ENCODE data around the gene SULT1E1. TPM values are rescaled to one million over a fixed set of nuclear protein-coding genes. Genes with fewer than 3 reads are reported as not detected.
A peak's percentile ranks its signal among the peaks of the same experiment; 100 is the strongest.

Gene SULT1E1, protein sequence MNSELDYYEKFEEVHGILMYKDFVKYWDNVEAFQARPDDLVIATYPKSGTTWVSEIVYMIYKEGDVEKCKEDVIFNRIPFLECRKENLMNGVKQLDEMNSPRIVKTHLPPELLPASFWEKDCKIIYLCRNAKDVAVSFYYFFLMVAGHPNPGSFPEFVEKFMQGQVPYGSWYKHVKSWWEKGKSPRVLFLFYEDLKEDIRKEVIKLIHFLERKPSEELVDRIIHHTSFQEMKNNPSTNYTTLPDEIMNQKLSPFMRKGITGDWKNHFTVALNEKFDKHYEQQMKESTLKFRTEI
- polyA plus RNA-seq = not detected

DNA sequence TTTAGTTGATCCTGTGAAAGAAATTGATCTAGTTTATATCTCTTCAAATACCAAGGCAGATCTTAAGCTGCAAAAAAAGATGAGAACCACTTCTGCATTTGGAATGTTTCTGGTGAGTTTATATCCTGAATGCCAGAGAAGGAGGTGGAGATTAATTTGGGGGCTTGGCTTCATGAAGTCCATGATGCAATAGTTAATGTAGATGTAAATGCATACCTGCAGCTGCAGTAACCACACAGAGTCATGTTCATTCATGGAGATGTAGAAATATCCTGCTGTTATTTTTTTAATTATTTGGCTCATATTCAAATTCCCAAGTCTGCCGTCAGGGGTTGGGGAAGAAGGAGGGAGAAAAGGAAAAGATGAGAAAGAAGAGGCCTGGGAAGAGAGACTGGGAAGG lies at the start of gene SULT1E1:
SULT1E1 (minus strand) TSS at position 94 of the 400 bp plus-strand sequence. CDS start 2,501 bp downstream, outside the sequence.
- H3K27me3 Mint-ChIP-seq = no peaks in the 10 kb centered on the region
- H3K9me3 Mint-ChIP-seq = peaks cover 0 to 2% (median 0%) of the 10 kb centered on the region in 3 donors
- no peaks in the 10 kb centered on the region for H3K36me3 Mint-ChIP-seq
- no peaks in the 10 kb centered on the region for H3K4me1 Mint-ChIP-seq
- H3K4me3 Mint-ChIP-seq = no peak within 1 kb of the TSS
- no peak within 1 kb of the TSS for H3K27ac Mint-ChIP-seq

DNA sequence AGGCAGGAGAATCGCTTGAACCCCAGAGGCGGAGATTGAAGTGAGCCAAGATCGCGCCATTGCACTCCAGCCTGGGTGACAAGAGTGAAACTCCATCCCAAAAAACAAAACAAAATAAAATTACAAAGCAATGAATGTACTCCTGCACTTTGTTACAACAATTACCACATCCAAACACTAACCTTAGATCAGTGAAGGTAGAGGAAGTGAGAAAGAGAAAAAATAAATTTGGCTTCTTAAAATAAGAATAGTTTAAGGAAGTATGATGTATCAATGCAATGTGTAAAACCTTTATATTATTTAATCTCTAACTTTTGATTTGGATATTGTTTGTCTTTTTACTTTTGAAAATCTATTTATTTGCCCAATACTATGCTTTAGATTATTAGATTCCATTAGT lies 49.2 kb upstream of the SULT1E1 start:
- Mint-ChIP-seq H3K36me3 (no peaks in the 10 kb centered on the region), H3K4me1 (peaks cover 0 to 2% (median 0%) of the 10 kb centered on the region in 3 donors), H3K4me3 (no peak overlapping the region), H3K27ac (no peak overlapping the region), H3K27me3 (peaks cover 2% of the 10 kb centered on the region), H3K9me3 (peaks cover 0 to 2% (median 0%) of the 10 kb centered on the region in 3 donors)

DNA sequence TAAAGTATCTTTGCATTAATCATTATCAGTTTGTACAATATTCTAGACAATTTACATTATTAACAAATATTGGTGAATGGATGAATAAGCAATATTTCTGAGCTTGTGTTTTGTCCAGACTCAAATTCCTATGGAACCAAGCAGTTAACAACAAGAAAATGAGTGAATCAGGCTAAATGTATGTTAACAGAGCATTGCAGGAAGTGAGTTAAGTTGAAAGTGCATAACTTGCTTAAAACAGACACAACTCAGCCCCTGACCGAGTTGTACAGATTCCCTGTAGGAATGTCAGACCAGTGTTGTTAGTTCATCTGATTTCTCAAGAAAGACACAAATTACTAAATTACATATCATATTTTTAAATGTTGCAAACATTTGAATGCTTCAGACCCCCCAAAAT lies 47.2 kb upstream of the SULT1E1 start:
- H3K36me3 Mint-ChIP-seq = no peaks in the 10 kb centered on the region
- H3K9me3 Mint-ChIP-seq = peaks cover 0 to 5% (median 4%) of the 10 kb centered on the region in 3 donors
- no peak overlapping the region for H3K27ac Mint-ChIP-seq
- peaks cover 0 to 2% (median 0%) of the 10 kb centered on the region in 3 donors for H3K4me1 Mint-ChIP-seq
- H3K4me3 Mint-ChIP-seq = no peak overlapping the region
- peaks cover 2% of the 10 kb centered on the region for H3K27me3 Mint-ChIP-seq

DNA sequence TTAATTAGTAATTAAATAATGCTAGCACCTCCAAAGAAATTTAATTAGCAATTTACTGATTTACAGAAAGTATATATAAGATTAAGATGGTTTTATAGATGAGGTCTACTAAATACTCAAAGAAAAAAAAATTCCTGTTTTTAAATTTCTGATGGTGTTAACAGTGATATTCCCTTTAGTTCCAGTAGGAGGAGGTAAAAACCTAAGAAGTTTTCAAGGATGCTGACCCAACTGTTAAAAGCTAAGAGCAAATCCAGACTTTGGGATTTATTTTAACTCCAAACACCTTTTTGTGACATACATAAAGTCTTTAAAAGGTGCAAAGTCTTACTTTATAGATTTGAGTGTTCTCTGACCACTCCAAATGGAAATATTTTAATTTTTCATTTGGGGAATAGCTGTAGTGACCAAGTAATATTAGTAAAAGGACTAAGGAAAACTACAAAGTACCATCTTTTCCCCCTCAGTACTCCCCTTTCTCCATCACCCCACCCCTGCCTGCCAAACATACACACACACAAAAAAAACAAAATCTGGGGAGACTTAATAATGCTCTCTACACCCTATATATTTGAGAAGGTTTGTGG lies 36.7 kb upstream of the SULT1E1 start:
- Mint-ChIP-seq H3K4me1 (no peaks in the 10 kb centered on the region), H3K4me3 (no peak overlapping the region), H3K27ac (no peak overlapping the region), H3K36me3 (no peaks in the 10 kb centered on the region), H3K9me3 (no peaks in the 10 kb centered on the region), H3K27me3 (no peaks in the 10 kb centered on the region)

DNA sequence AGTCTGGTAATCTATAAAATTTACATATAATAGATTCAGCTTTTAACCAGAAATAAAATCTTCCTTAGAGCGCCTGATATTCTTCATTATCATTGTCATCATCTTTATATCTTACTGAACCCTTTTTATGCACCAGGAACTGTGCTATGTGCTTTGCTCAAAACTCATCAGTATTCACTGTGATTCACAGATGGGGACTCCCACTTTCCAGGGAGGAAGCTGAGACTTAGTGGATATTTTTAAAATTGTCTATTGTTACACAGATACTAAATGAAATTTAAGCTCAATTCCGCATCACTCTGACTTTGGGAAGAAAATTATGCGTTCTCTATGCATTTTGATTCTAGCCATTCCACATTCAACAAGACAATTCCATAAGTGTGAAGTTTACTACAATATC lies 34.8 kb upstream of the SULT1E1 start:
- Mint-ChIP-seq H3K36me3 (no peaks in the 10 kb centered on the region), H3K9me3 (no peaks in the 10 kb centered on the region), H3K4me3 (no peak overlapping the region), H3K4me1 (no peaks in the 10 kb centered on the region), H3K27ac (no peak overlapping the region), H3K27me3 (no peaks in the 10 kb centered on the region)

- Mint-ChIP-seq H3K9me3 (no peaks in the 10 kb centered on the region), H3K27me3 (no peaks in the 10 kb centered on the region), H3K4me3 (no peak overlapping the region)
Observed at GRCh38 chr4:69894186-69894585, 34.2 kb upstream of the SULT1E1 start.

GRCh38 chr4:69888336-69888735 lies 28.4 kb upstream of the SULT1E1 start:
- Mint-ChIP-seq H3K9me3 (peaks cover 0 to 2% (median 0%) of the 10 kb centered on the region in 3 donors), H3K27me3 (peaks cover 3% of the 10 kb centered on the region), H3K36me3 (no peaks in the 10 kb centered on the region), H3K4me3 (no peak overlapping the region), H3K27ac (no peak overlapping the region), H3K4me1 (no peaks in the 10 kb centered on the region)

More at GRCh38 chr4:69894186-69894585, 34.2 kb upstream of the SULT1E1 start:
- H3K36me3 Mint-ChIP-seq = no peaks in the 10 kb centered on the region
- no peak overlapping the region for H3K27ac Mint-ChIP-seq
- H3K4me1 Mint-ChIP-seq = no peaks in the 10 kb centered on the region

DNA sequence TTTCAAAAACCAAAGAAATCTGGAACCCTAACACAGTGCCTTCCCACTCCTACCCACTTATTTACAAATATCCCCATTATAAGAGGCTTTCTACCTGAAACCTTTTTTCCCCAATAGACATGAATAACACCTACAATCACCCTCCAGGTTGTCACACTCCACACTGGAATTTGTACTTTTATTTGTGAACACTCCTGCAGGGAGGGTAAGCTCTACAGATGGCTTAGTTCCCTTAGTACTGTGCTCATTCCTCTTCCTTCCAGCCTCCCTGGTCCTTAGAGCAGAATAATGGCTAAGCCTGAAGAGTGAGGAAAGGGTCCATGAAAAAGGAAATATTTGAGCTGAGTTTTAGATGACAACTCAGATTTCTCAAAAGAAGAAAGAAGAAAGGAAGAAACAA lies 22.2 kb upstream of the SULT1E1 start:
- Mint-ChIP-seq H3K27me3 (peaks cover 1% of the 10 kb centered on the region), H3K4me1 (no peaks in the 10 kb centered on the region), H3K9me3 (no peaks in the 10 kb centered on the region), H3K4me3 (no peak overlapping the region), H3K36me3 (no peaks in the 10 kb centered on the region), H3K27ac (no peak overlapping the region)

DNA sequence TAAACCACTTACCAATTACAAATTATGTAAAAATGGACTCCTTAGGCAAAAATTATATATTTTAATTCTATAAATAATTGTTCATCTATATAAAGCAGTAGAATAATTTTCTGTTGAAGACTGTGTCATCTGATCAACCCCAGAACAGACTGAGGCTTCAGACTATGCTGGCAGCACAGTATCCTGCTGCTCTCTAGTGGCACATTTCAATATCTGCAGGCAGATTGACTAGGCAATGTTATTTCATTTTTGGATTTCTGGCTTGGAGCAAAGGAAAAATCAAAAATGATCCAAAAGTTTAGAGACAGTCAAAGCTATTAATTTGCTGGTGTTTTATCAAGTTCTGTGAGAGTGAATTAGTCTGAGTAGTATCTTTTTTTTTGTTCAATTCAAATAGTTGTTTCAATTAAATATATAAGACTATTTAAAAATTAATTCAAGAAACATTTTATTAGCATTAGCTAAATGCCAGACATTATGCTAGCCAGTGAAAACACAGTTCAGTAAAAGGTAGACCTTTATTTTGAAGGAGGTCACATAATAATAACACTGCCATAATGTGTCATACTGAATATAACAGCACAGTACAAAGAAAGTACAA lies 21.3 kb upstream of the SULT1E1 start:
- Mint-ChIP-seq H3K27me3 (peaks cover 1% of the 10 kb centered on the region), H3K4me1 (no peaks in the 10 kb centered on the region), H3K4me3 (no peak overlapping the region), H3K9me3 (no peaks in the 10 kb centered on the region), H3K36me3 (no peaks in the 10 kb centered on the region), H3K27ac (no peak overlapping the region)

GRCh38 chr4:69878250-69878649 lies 18.3 kb upstream of the SULT1E1 start:
- H3K27ac Mint-ChIP-seq = no peak overlapping the region

DNA sequence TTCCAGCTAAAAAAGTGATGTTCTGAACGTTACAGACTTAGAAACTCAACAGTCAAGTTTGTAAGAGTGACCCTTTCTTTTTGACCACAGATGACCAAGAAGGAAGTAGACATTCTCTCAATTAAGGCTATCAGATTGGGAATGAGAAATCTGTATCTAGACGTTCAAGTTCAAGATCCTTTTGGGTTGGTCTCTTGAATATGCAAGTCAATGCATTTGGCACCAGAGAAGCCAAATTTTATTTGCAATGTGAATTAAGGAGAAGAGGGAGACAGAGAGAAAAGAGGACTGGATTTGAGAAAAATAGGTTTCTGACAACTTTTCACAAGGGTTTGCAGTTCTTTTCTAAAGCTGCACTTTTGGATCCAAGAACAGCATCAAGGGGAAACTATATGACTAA lies 17.5 kb upstream of the SULT1E1 start:
- Mint-ChIP-seq H3K9me3 (no peaks in the 10 kb centered on the region), H3K4me1 (no peaks in the 10 kb centered on the region), H3K36me3 (no peaks in the 10 kb centered on the region), H3K27me3 (peaks cover 5% of the 10 kb centered on the region), H3K4me3 (no peak overlapping the region), H3K27ac (no peak overlapping the region)

More at GRCh38 chr4:69878250-69878649, 18.3 kb upstream of the SULT1E1 start:
- no peaks in the 10 kb centered on the region for H3K4me1 Mint-ChIP-seq
- no peak overlapping the region for H3K4me3 Mint-ChIP-seq
- no peaks in the 10 kb centered on the region for H3K36me3 Mint-ChIP-seq
- peaks cover 5% of the 10 kb centered on the region for H3K27me3 Mint-ChIP-seq
- no peaks in the 10 kb centered on the region for H3K9me3 Mint-ChIP-seq

GRCh38 chr4:69876071-69876470 lies 16.1 kb upstream of the SULT1E1 start:
- Mint-ChIP-seq H3K4me3 (no peak overlapping the region), H3K27me3 (peaks cover 5% of the 10 kb centered on the region), H3K27ac (no peak overlapping the region), H3K9me3 (peaks cover 0 to 3% (median 0%) of the 10 kb centered on the region in 3 donors), H3K36me3 (no peaks in the 10 kb centered on the region), H3K4me1 (no peaks in the 10 kb centered on the region)

- Mint-ChIP-seq H3K4me1 (no peaks in the 10 kb centered on the region), H3K27me3 (peaks cover 5% of the 10 kb centered on the region), H3K4me3 (no peak overlapping the region), H3K9me3 (peaks cover 0 to 3% (median 0%) of the 10 kb centered on the region in 3 donors), H3K36me3 (no peaks in the 10 kb centered on the region), H3K27ac (no peak overlapping the region)
Observed at GRCh38 chr4:69875576-69875975, 15.6 kb upstream of the SULT1E1 start.

DNA sequence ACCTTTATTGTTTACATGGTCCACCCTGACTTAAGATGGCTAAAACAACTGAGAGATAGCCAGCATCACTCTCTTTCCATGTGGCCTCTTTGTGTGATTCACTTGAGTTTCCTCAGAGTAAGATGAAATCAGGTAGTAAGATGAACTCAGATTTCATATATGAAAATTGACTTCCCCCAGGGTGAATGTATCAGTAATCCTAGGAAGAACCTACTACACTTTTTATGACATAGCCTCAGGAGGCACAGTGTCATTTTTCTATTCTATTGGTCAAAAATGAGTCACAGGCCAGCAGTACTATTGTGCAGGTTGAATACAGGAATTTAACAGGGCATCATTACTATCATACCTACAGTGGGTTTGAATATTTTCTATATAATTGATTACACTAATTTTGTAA lies 14.6 kb upstream of the SULT1E1 start:
- H3K27ac Mint-ChIP-seq = peak overlapping the region in 1 of 3 donors; percentile 12
- H3K27me3 Mint-ChIP-seq = peaks cover 5% of the 10 kb centered on the region
- H3K4me3 Mint-ChIP-seq = no peak overlapping the region
- H3K36me3 Mint-ChIP-seq = no peaks in the 10 kb centered on the region
- H3K9me3 Mint-ChIP-seq = peaks cover 0 to 3% (median 0%) of the 10 kb centered on the region in 3 donors
- no peaks in the 10 kb centered on the region for H3K4me1 Mint-ChIP-seq

DNA sequence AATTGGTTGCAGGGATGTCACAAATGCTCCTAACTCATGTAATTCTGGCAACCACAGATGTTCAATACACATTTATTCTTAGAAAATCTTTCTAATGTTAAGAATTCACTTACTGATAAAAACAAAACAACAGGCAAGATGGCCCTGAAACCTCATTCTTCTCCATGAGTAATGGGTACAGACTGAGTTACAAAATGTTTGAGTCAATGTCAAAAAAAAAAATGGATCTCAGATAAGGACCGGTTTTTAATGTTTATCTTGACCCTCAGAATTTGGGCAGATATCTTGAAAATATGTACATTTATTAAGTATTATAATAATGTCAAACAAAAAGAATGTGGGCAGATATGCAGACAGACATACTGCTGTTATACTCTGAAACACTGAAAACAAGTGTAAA lies 1.8 kb upstream of the SULT1E1 start:
- H3K36me3 Mint-ChIP-seq = no peaks in the 10 kb centered on the region
- no peak overlapping the region for H3K4me3 Mint-ChIP-seq
- no peaks in the 10 kb centered on the region for H3K27me3 Mint-ChIP-seq
- peaks cover 0 to 2% (median 0%) of the 10 kb centered on the region in 3 donors for H3K9me3 Mint-ChIP-seq
- H3K4me1 Mint-ChIP-seq = no peaks in the 10 kb centered on the region
- H3K27ac Mint-ChIP-seq = no peak overlapping the region
